Fibroblast of pulmonary artery (primary cell): Measurements from ENCODE around the gene RBMS1.

Experiments used
- DNase-seq: peaks from one replicate; pipeline ENCODE4 v3.0.0-alpha.2; 2010; ENCODE audit warnings: low read depth
- H3K4me3 ChIP-seq: replicated peaks from 2 replicates; pipeline ENCODE4 v1.5.1; 2011; ENCODE audit warnings: low read depth, mild to moderate bottlenecking, control low read depth, low read length, moderate library complexity
- CTCF ChIP-seq: IDR thresholded peaks from 2 replicates; pipeline ENCODE4 v1.5.1; 2011; ENCODE audit warnings: mild to moderate bottlenecking, control low read depth, low read length, inconsistent platforms; ENCODE audit errors: missing control alignments

RBMS1 gene

GRCh38 chr2:160478660-160479059, 14.9 kb downstream of the RBMS1 start:
- no peak overlapping the region for H3K4me3 ChIP-seq
- no peak for TF ChIP-seq CTCF
- no peak for DNase-seq

DNA sequence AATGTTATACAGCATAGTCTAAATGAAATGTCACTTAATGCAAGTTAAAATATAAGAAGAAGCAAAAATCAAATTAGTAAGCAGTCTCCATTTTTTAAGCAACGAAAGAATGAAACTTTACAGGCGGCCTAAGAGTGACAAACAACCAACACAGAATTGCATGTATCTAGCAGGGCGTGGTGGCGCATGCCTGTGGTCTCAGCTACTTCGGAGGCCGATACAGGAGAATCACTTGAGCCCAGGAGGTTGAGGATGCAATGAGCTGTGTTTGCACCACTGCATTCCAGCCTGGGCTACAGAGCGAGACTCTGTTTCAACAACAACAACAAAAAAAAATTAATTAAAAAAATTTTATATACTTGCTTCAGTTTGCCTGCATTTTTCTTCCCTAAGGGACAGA, 16.6 kb downstream of the RBMS1 start:
- DNase-seq: no peak
- TF ChIP-seq CTCF: no peak
- no peak overlapping the region for H3K4me3 ChIP-seq

- no peak for TF ChIP-seq CTCF
- H3K4me3 ChIP-seq: no peak overlapping the region
- DNase-seq: peak; percentile 53
These were observed 18.5 kb downstream of the RBMS1 start for GRCh38 chr2:160474891-160475787.

- H3K4me3 ChIP-seq: no peak overlapping the region
- DNase-seq: no peak
These were observed 19.3 kb downstream of the RBMS1 start for GRCh38 chr2:160474319-160474645.

DNA sequence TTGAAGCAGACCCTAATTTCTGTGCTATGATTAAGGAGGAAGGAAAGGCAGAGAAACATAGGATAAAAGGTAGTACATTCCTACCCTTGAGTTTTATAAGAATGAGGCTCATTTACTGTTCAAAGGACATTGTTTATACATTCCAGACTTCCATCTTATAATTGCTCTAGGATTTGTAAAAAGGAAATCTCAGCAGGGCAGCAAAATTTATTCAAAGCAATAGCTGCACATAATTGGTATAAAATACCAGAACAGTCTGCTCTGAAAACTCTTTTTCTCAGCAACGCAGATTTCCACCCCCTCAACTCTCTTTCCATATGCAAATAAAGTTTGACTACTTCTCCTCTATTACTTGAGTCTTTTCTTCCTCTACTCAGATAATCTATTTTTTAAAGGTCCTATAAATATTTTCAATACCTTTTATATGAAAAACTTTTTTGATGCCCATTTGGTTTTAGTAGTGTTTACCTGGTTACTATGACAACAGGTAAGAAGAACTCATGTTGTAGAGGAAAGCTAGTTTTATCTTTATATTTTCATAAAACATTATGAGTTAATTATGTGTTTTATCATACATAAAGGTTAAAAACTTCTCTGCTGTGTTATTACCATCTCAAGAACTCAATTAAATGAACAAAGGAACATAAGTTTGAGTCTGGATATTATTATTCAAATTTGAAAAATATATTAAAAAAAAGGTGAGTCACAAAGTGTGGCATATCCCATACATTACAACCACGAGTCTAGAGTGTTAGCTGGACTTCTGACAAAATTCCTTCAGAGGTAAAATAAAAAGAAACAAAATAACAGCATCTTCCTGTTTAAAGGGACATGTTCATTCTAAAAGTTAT, 19.9 kb downstream of the RBMS1 start:
- TF ChIP-seq CTCF: no peak
- H3K4me3 ChIP-seq: no peak overlapping the region
- no peak for DNase-seq

More at GRCh38 chr2:160474319-160474645, 19.3 kb downstream of the RBMS1 start:
- TF ChIP-seq CTCF: no peak

DNA sequence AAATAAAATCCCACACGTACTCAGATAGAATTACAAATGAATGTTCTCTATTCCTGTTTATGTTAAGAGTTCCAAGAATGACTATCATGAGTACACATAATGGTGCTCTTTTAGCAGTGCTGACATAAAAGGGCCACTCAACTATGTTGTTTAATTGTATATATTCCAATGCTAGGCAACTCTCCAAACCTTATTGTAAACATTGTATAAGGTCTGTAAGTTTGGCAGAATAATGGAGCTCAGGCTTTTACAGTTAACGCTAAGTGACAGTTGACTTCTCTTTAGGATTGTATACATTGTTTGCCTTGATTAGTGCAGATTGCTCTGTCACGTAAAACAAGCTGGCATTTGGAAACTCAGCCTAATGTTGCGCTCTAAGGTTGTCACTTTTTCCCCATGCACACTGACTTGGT, 20.8 kb downstream of the RBMS1 start:
- DNase-seq: no peak
- H3K4me3 ChIP-seq: no peak overlapping the region
- no peak for TF ChIP-seq CTCF
